IPS-20b (cell line): Measurements from ENCODE around the gene CRYBG3.

Source experiments
- H3K27ac ChIP-seq: one replicate; pipeline ENCODE4 v1.5.1; 2013; ENCODE audit warnings: low read length
- H3K27me3 ChIP-seq: 2 replicates; pipeline ENCODE4 v1.6.1; 2013; ENCODE audit warnings: mild to moderate bottlenecking, low read length, inconsistent platforms; ENCODE audit not compliant: insufficient read depth
- H3K36me3 ChIP-seq: 2 replicates; pipeline ENCODE4 v1.6.1; 2013; ENCODE audit warnings: low read depth, mild to moderate bottlenecking, inconsistent platforms, low read length, moderate library complexity; ENCODE audit not compliant: insufficient read depth
- H3K4me1 ChIP-seq: 2 replicates; pipeline ENCODE4 v1.6.1; 2013; ENCODE audit warnings: mild to moderate bottlenecking, control low read depth, inconsistent platforms, low read length, moderate library complexity; ENCODE audit not compliant: insufficient read depth
- H3K4me3 ChIP-seq: 2 replicates; pipeline ENCODE4 v1.5.1; 2013; ENCODE audit warnings: mild to moderate bottlenecking, low read length, inconsistent platforms
- H3K9ac ChIP-seq: 2 replicates; pipeline ENCODE4 v1.6.1; 2013; ENCODE audit warnings: low read depth, mild to moderate bottlenecking, inconsistent platforms, low read length, moderate library complexity
- H3K9me3 ChIP-seq: 2 replicates; pipeline ENCODE4 v1.6.1; 2013; ENCODE audit warnings: mild to moderate bottlenecking, low read depth, low read length, inconsistent platforms; ENCODE audit not compliant: insufficient read depth

Gene CRYBG3

DNA sequence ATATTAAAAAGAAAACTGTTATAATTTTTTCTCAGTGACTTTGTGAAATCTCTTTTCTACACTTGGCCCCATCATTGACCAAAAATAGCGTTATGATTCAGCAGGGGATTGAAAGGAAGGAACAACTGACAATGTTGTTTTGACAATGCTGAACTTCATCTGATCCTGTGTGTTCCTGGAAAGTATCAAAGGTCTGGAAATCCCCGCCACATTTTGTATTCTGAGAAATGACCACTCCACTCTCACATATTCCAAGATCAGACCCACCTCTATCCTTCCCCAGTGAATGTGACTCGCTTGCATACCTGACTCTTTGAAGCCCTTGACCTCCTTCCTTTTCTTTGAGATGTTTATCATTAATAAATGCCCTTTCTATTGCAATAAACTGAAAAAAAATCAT lies 160.1 kb downstream of the CRYBG3 start:
- Histone ChIP-seq H3K9ac (no peak overlapping the region), H3K36me3 (no peaks in the 10 kb centered on the region), H3K4me1 (peaks cover 2% of the 10 kb centered on the region; the same call in 1 of the 2 replicates), H3K27ac (no peak overlapping the region), H3K4me3 (no peak overlapping the region), H3K9me3 (no peaks in the 10 kb centered on the region), H3K27me3 (no peaks in the 10 kb centered on the region)

DNA sequence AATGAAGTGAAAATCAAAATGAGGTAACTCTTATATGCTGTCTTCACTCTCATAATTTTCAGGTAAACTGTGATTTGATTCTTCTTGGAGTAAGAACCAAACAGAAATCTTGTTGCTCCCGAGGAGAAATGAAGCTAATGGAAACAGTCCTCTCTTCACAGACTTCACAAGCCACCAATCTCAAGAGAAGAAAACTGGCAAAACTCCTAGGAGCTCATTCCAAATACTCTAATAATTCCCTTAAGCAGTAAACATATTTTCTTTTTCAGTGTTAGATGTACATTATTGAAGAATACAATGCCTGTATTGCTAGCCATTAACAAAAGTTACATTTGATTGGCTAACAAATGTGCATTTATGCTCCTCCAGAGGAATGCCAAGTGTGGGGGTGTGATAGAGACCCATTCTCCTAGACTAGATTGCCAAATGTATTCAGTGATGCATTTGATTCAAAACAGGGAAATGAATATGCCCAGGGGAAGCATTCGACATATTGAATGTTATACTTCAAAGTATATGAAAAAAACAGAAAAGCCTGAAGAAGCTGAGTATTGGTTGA lies 162.2 kb downstream of the CRYBG3 start:
- no peaks in the 10 kb centered on the region for H3K4me1 ChIP-seq
- H3K4me3 ChIP-seq, result no peak overlapping the region
- H3K36me3 ChIP-seq, result no peaks in the 10 kb centered on the region
- H3K27me3 ChIP-seq, result no peaks in the 10 kb centered on the region
- H3K9me3 ChIP-seq, result no peaks in the 10 kb centered on the region
- H3K27ac ChIP-seq, result no peak overlapping the region
- no peak overlapping the region for H3K9ac ChIP-seq

DNA sequence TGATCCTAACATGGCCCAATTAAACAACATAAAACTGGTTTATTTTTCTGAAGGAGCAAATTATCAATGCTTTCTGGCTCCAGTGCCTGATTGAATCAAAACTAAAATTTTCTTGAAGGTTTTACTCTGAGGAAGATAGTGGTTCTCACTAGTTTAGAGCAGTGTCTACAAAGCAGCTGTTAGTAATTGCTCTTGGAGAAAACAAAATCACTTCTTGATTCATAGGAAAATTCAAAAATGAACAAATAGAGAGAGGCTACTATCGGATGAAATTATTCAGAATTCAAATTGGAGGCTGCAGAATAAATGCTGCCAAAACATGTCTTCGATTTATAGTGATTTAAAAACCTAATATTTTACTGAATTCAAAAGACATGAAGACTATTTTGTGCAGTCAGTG lies 165.5 kb downstream of the CRYBG3 start:
- H3K4me3 ChIP-seq, result no peak overlapping the region
- H3K4me1 ChIP-seq, result peaks cover under 1% of the 10 kb centered on the region; the same call in 1 of the 2 replicates
- H3K36me3 ChIP-seq, result no peaks in the 10 kb centered on the region
- no peaks in the 10 kb centered on the region for H3K9me3 ChIP-seq
- H3K9ac ChIP-seq, result no peak overlapping the region
- no peak overlapping the region for H3K27ac ChIP-seq
- no peaks in the 10 kb centered on the region for H3K27me3 ChIP-seq

DNA sequence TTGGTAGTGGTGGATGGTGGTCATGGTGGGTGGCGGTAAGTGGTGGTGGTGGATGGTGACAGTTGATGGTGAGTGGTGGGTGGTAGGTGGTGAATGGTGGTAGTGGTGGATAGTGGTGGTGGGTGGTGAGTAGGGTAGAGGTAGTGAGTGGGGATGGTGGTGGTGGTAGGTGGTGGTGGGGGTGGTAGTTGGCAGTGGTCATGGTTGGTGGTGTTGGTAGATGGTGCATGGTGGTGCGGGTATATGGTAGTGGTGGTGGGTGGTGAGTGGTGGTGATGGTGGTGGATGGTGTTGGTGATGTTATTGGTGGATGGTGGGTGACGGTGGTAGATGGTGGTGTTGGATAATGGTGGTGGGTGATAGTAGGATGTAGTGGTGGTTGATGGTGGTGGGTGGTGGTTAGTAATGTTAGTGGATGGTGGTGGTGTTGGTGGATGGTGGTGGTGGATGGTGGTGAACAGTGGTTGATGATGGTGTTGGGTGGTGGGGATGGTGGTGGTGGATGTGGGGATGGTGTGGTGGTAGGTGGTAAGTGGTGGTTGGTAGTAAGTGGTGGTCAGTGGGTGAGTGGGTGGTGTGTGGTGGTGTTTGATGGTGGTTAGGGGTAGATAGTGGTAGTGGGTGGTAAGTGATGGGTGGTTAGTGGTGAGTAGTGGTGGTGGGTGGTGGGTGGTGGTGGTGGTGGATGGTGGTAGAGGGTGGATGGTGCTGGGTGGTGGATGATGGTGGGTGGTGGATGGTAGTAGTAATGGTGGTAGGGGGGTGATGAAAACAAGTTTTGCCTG lies 167.2 kb downstream of the CRYBG3 start:
- H3K9me3 ChIP-seq, result no peaks in the 10 kb centered on the region
- no peaks in the 10 kb centered on the region for H3K27me3 ChIP-seq
- H3K36me3 ChIP-seq, result no peaks in the 10 kb centered on the region
- H3K4me1 ChIP-seq, result peaks cover 17% of the 10 kb centered on the region
- no peak overlapping the region for H3K4me3 ChIP-seq
- H3K9ac ChIP-seq, result no peak overlapping the region
- H3K27ac ChIP-seq, result no peak overlapping the region

DNA sequence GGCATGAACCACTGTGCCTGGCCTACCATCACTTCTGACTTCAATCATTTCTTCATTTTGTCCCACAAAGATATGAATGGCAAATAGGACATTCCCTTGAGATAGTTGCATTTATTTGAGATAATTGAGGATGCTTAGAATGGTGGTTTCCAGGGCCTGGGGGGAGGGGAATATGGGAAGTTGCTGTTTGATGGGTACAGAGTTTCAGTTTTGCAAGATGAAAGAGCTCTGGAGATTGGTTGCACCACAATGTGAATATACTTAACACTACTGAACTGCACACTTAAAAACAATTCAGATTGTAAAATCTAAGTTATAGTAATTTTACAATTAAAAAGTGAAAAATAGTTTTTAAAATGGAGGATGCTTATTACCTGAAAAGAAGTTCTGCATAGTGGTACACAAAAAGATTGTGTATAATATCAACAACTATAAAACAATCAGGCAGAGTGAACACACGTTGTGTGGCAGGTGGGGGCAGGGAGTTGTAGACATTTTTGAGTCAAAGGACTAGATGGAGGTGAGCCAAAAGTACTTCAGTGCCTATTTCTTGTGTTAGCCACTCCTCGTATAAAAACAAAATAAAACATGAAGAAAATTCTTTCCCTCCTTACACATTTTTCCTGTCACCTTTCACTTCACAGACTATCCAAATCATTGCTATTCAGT lies 168.9 kb downstream of the CRYBG3 start:
- H3K27me3 ChIP-seq, result no peaks in the 10 kb centered on the region
- no peaks in the 10 kb centered on the region for H3K9me3 ChIP-seq

DNA sequence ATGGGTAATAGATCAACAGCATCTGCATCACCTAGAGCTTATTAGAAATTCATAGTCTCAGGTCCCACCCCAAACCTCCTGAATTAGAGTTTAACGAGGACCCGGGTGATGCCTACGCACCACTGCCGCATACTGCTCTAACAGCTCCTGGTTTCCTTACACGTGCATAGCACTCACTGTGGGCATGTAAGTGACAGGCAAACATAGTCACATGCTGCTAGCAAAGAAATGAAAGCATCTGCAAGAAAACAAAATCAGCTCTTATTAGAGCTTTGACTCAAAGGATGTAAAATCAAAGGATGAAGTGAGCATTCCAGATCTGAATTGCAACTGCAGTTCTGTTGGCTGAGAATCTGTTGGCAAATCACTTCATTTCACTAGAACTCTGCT lies 169.5 kb downstream of the CRYBG3 start:
- Histone ChIP-seq H3K27me3 (no peaks in the 10 kb centered on the region), H3K9ac (no peak overlapping the region), H3K9me3 (no peaks in the 10 kb centered on the region), H3K36me3 (no peaks in the 10 kb centered on the region), H3K27ac (no peak overlapping the region), H3K4me3 (no peak overlapping the region), H3K4me1 (peaks cover 22% of the 10 kb centered on the region)

More for the DNA sequence above, 168.9 kb downstream of the CRYBG3 start:
- Histone ChIP-seq H3K27ac (no peak overlapping the region), H3K36me3 (no peaks in the 10 kb centered on the region), H3K4me1 (peaks cover 22% of the 10 kb centered on the region), H3K4me3 (no peak overlapping the region), H3K9ac (no peak overlapping the region)

DNA sequence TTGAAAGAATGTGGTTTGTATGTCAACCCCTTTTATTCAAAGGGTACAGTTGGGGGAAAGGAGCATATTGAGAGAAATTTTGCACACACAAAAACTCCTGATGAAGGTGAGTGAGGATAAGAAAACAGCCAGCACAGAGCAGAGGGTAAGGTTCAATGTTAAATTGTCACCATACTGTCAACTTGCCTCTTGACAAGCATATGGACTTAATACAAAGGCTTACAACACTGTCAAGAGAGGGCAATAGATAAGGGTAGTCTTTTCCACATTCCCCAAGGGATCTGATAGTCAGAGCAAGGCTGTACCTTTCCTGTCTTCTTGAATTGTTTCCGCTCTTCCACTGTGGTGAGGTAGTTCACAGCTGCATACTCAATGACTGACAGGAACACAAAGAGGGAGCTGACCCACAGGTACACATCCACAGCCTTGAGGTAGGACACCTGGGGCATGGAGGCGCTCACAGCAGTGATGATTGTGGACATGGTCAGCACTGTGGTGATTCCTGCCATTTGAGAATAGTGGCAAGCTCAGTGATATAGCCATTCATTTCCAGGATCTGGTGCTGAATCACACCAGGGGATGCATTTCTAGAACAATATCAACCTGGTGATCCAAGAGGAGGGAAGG lies 170.8 kb downstream of the CRYBG3 start:
- Histone ChIP-seq H3K4me1 (peaks cover 22% of the 10 kb centered on the region), H3K36me3 (no peaks in the 10 kb centered on the region), H3K27ac (no peak overlapping the region), H3K9me3 (no peaks in the 10 kb centered on the region), H3K9ac (no peak overlapping the region), H3K4me3 (no peak overlapping the region), H3K27me3 (no peaks in the 10 kb centered on the region)

DNA sequence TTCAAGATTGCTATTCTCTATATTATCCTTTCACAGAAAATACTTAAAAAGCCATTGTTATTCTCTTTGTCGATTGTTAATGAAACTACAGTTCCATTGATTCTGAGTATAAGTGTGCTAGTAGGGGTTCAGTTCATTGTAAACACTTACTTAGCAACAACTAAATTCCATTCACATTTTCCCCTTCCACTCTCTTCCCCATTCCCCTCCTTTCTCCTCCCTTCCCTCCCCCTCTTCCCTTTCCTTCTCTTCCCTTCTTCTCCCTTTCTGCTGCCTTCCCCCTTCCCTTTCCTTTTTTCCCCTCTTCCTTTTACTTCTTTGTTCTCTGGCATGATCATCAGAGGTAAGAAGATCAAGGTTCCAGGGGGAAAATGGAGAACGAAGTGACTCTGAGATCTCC lies 171.7 kb downstream of the CRYBG3 start:
- Histone ChIP-seq H3K9me3 (no peaks in the 10 kb centered on the region), H3K4me3 (peak overlapping the region; percentile 17; the same call in 1 of the 2 replicates), H3K27me3 (no peaks in the 10 kb centered on the region), H3K27ac (peak overlapping the region; percentile 69), H3K4me1 (peaks cover 22% of the 10 kb centered on the region), H3K9ac (no peak overlapping the region), H3K36me3 (no peaks in the 10 kb centered on the region)

DNA sequence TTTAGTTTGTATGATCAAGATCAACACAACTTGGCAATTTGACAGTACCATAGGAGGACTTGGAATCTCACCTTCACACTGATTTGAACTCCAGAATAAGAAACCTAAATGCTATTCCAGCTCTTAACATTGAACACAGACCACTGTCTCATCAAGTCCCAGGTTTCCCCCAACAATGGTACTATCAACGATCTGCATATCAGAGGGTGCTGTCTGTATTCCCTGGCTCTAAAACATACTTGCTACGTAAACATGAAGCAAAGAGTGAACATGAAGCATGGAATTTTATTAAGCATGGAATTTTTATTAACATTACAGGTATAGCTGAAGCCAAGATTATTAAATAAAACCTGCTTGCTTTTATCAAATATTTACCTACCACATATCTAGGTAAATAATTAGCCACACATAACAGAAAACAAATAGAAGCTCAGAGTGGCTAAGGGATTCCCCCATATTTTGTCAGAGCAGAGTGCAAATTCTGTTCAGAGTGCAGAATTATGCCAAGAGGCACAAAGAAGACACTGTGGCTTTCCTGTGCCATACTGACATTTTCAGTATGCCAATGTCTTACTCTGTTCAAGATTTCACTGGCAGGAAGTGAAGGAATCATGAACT lies 172.6 kb downstream of the CRYBG3 start:
- H3K27me3 ChIP-seq, result no peaks in the 10 kb centered on the region
- H3K4me3 ChIP-seq, result no peak overlapping the region
- no peaks in the 10 kb centered on the region for H3K36me3 ChIP-seq
- no peak overlapping the region for H3K9ac ChIP-seq
- H3K9me3 ChIP-seq, result no peaks in the 10 kb centered on the region
- no peak overlapping the region for H3K27ac ChIP-seq
- peaks cover 22% of the 10 kb centered on the region for H3K4me1 ChIP-seq
